ENCODE data around the gene EEFSEC.

DNA sequence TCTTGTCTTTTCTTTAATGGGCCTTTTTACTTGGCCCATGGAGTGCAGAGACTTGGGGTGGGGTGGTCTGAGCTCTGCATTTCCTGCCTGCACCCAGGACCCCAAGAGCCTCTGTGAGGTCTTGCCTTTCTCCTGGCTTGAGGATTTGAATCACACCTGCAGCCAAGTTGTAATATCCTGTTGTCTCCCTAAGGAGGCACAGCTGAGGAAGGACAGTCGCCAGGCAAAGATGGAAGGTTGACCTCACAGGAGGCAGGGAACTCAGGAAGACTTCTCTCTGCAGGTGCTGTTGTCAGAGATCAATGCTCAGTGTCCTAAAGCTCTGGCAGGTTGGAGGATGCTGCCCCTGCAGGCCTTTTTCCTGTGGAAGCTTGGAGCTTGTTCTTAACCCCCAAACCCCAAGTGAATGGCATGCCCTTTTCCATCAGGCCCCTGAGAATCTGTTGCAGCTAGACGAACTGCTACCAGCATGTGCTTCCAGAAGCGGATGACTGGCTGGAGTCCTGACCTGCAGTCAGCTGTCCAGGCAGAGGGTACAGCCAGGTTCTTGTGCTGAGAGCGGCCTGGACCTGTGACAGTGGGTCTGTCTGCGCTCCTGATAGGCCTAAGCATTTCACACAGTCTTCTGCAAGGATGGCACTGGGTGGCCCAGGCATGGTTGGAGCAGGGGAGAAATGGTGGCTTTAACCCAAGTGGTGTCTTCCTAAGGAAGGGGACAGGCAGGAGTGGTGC lies 120.0 kb downstream of the EEFSEC start:
- TF ChIP-seq CTCF (IDR thresholded peaks at IDR 0.05; ENCODE audit: low read length) (no peak), EZH2 (optimal IDR thresholded peaks at IDR 0.05; ENCODE audit: low read depth, low read length) (no peak), EZH2phosphoT487 (IDR thresholded peaks at IDR 0.05; ENCODE audit: low read length) (no peak)

All from MM.1S (cell line).